Measurements from ENCODE around the gene ENOPH1.
"Not testable (repeated sequence)": the region's sequence is repeated elsewhere in the genome, so short reads cannot be mapped to it uniquely, and the experiment has no call there.

ENOPH1 gene

DNA sequence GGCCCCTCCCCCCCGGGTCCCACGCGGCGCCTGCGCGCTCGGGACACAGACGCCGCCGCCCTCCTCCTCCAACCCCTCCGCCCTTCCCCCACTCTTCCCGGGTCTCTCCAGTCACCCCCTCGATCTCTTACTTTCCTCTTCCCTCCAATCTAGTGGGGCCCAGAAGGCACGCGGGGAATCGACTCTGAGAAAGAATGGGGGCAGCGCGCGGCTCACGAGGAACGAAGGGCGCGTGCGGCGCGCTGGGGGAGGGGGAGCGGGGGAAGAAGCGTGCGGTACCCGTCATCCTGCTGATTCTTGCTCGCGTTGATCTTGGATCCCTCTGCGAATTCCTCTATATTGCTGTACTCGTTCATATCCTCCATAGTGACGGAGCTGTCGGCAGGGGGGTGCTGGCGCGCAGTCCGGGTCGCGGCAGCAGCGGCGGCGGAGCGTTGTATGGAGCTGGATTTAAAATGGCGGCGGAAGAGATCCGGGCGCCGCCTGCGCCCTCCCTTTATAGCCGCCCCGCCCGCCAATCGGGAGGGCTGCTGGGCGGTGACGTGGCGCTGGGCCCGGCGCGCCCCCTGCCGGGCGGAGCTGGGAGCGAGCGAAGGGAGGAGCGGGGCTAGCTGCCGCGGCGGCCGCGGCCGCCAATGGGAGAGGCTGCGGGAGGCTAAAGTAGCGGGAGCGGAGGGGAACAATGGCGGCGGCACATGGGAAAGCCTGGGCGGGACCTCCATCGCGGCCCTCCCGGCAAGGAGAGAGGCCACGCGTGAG lies 1.2 kb upstream of the ENOPH1 start:
- peak; percentile 90 for DNase-seq

DNA sequence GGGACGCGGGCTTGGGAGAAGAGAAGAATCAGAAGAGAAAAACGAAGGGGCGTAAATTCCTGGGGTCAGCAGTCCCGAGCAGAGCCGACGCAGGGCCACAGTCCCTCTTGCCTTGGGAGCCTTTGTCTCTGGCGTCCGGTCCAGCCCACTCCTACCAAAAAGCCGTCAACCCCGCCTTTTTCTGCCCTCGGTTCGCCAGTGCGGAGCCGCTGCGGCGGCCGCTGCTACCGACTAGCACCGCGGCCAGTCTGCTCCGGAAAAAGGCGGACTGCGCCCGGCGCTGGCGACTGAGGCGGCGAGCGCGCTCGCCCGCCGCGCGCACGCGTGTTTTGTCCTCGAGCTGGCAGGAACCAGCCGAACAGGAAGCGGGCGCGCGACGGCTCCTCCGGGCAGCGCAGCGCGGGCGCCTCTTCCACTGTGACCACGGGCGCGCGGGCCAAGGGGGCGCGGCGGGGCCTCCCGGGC lies 630 bp upstream of the ENOPH1 start:
- DNase-seq, result no peak

DNA sequence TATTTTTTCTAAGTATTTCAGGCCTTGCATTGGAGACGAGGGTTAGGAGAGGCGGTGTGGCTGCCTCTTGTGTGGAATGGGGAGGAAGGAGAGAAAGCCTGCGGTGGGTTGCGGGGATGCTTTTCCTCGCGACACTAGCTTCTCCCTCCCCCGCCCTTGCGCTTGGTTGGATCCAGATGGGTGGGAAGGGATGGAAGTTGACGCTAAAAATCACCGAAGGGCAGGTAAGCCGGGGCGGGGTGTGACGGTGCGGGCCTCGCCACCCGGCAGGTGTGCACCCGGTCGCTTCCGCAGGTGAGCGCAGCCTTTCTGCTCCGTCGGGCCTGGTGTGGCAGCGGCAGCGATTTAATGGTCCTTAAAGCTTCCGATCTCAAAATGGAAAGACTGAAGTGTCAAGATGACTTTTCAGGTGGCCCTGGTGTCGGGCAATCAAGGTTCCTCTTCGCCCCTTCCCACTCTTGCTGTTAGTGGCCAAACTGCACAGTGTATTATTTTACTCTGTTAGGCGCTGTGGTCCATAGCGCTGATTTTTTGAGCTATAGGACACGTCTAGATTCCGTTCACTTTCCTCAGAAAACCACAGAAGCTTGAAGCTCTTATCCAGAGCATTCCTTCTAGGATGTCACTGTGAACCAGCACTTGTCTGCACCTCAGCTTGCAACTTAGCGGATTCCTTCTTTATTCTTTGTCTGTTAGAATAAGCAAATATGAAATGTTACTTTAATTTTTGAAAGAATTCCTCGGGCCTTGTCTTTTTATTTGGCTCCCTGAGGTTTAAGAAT lies 765 bp downstream of the ENOPH1 start:
- no peak for DNase-seq

DNA sequence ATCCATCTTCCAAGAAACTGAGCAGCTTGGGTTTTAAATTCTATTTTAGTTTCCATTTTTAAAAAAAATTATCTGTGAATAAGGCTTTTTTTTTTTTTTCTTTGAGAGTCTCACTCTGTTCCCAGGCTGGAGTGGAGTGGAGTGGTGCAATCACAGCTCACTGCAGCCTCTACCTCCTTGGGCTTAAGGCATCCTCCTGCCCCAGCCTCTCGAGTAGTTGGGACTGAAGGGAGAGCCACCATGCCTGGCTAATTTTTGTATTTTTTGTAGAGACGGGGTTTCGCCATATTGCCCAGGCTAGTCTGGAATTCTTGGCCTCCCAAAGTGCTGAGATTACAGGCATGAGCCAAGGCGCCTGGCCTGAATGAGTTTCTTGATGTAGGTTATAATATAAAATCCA lies 1.4 kb downstream of the ENOPH1 start:
- no peak for DNase-seq

DNA sequence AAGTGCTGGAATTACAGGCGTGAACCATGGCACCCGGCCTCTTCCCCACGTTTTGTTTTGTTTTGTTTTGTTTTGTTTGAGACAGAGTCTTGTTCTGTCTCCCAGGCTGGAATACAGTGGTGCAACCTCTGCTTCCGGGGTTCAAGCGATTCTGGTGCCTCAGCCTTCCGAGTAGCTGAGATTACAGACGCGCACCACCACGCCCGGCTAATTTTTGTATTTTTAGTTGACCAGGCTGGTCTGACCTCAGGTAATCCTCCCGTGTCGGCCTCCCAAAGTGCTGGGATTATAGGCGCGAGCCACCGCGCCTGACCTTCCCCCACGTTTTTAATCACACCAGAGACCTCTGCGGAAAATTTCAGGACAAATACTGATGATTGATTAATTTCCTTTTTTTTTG lies 2.2 kb downstream of the ENOPH1 start:
- DNase-seq, result no peak

DNA sequence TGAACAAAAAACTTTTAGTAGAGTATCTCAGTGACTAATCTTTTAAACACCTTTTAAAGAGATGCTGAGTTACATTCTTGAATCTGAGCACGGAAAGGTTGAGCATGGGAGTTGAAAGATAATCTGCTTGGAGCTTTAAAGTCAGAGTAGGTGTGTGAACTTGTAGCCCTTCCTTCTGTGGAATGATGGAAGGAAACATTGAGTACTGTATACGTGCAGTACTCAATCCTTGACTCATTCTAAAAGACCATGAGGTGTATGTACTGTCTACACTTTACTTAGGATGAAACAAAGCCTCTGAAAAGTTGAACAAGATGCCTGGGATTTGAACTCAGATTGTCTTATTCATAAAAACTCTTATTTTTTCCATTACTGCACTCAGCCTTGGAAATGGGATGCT lies 3.4 kb downstream of the ENOPH1 start:
- DNase-seq, result no peak

DNA sequence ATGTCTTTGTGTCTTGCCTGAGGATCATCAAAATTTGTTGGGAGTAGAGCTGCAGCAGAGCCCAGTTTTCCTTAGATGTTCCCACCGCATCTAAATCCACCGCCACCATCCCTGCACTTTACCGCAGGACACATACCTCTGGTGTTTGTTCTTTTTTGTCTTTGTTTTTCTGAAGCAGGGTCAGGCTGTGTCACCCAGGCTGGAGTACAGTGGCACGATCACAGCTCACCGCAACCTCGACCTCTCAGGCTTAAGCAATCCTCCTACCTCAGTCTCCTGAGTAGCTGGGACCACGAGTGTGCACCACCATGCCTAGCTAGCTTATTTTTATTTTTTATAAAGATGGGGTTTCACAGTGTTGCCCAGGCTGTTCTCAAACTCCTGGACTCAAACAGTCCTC lies 4.6 kb downstream of the ENOPH1 start:
- no peak for DNase-seq

DNA sequence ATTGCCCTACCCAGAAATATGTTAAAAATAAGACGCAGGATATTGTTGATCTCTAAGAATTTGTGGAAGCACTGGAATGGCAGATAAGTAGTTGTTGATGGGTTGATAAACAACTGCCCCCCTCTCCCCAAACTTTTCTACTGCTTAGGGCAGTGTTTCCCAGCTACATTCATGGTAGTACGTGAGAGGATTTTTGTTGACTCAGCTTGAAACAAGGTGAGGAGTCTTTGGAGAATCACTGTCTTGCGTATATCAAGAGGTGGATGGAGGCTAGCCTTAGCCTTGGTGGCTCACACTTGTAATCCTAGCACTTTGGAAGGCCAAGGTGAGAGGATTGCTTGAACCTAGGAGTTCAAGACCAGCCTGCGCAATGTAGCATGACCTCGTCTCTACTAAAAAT lies 5.7 kb downstream of the ENOPH1 start:
- DNase-seq, result no peak

DNA sequence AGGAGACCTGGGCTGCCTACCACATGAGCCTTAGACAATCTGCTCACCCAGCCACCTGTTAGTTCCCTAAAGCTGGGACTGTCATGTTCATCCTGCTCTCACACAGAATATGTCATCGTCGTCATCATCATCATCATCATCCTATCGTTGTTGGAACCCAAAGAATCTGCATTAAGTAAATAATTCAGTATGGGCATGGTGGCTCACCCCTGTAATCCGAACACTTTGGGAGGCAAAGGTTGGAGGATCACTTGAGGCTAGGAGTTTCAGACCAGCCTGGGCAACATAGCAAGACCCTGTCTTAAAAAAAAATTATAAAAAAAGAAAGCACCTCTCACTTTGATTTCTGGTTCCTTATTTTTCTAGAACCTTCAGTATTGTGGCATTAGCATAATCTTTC lies 6.4 kb downstream of the ENOPH1 start:
- DNase-seq, result no peak

DNA sequence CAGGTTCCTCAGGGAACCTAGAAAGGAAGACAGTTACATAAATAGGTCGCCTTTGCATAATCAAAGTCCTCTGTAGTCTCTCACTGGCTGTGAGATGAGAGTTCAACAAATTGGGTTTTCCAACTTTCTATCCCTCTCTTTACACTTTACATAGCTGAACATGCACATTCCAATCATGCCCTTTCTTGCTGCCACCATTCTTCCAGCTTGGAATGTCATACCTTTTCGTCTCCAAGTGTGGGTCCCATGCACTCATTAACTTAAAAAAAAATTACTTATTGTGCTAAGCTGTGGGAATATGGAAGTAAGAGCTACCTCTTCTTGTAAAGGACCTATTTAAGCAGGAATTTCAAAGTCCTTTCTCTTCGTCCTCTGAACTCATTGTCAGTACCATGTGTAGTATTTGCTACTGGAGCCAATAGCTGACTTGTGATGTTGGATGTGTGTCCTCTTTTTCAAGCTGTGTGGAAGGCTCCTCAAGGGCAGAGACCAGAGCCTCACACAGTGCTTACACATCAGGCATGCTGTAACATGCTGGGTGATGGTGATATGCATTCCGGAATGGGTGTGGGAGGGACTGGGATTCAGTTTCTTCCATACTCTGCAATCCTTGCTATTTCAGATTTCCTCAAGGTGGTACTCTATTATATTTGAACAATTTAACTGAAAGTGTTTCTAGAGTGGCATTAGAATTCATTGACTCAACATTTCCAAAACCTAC lies 7.1 kb downstream of the ENOPH1 start:
- no peak for DNase-seq

DNA sequence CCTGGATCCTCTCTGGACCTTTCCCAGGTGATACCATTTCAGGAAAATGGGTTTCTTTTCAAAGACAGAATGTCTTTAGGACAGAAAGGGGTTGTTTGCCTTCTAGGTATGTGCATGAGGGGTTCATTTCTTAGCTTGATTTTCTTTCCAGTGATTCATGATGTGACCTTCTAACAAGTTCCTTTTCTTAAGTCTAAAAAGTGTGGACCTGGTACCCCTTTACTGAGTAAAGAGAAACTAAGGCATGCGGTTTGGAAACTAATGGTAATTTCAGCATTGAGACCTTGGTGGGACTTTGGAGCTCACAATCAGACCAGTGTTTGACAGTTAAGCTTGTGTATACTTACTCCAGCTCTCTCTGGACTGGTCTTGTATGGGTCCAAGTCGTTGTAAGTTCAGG lies 8.7 kb downstream of the ENOPH1 start:
- DNase-seq, result no peak

DNA sequence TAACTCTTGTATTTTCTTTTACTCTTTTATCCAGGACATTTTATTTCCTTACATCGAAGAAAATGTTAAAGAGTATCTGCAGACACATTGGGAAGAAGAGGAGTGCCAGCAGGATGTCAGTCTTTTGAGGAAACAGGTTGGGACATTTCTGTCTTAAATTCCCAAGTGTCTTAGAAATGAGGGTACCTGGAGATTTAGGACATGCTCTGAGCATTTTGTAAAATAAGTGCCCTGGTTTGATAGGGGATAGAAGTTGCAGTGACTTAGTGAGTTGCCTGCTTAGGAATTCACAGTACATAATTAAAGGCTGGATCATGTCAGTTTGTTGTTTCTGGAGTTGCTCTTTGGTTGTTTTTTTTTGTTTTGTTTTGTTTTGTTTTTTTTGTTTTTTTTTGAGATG lies 17.5 kb downstream of the ENOPH1 start:
- DNase-seq, result no peak

DNA sequence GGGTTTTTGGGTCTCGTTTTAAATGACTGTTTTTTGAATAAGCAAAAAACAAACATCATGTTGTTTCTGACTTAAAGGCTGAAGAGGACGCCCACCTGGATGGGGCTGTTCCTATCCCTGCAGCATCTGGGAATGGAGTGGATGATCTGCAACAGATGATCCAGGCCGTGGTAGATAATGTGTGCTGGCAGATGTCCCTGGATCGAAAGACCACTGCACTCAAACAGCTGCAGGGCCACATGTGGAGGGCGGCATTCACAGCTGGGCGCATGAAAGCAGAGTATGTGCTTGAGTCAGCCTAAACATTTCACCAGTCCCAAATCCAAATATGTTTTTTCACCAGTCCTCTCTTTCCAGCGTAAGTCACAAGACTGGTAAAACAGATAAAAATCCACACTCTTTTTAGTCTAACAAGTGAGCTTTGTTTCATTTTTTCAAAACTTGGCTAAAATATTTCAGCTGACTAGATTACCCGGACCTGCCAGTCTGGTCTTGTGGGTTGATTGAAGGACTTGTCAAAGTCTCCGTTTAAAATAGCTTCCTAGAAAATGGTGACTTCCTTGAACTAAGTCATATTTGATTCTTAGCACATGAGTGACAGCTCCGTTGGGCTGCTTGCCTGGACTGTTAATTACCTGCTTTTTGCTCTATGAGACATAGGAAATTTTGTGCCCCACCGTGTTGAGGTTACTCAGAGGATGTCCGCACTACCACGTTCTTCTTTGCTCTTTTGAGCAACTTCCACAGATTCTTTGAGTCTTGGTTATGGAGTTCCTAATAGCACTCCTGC lies 20.8 kb downstream of the ENOPH1 start:
- no peak for DNase-seq

DNA sequence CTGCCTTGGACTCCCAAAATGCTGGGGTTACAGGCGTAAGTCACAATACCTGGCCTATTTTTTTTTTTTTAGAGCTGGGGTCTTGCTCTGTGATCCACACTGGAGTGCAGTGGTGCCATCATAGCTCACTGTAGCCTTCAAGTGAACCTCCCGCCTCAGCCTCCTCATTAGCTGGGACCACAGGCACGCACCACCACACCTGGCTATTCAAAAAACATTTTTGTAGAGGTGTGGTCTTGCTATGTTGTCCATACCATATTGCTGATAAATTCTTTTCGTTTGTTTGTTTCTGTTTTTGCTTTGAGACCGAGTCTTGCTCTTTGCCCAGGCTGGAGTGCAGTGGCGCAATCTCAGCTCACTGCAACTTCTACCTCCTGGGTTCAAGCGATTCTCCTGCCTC lies 21.6 kb downstream of the ENOPH1 start:
- DNase-seq, result no peak

DNA sequence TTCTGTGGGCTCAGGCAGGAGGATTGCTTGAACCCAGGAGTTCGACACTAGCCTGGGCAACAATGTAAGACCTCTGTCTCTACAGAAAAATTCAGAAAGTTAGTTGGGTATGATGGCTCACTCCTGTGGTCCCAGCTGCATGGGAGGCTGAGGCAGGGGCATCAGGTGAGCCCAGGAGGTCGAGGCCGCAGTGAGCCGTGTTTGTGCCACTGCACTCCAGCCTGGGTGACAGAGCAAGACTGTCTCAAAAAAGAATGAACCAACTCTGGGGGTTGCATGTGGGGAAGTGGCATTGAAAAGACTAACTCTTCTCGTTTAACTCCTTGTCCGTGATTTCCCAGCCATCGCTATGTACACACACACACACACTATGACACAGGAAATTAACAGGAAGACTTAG lies 26.9 kb downstream of the ENOPH1 start:
- DNase-seq, result no peak

DNA sequence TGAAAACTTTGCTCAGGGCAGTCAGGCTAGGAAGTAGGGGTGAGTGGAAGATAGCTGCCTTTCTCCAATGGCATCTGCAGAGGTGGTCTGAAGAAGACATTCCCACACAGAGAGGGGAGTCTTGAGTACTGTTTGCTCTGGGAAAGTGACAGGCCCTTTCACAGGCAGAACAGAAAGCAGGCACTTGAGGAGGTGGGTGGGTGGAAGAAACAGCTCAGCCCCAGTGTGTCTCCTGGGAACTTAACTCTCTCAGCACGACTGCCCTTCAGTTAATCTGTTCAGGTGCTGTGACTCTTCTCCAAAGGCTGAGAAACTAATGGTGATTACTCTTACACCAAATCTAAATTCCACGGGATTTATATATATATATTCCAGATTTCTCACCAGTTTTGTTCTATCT lies 28.3 kb downstream of the ENOPH1 start:
- DNase-seq, result no peak

DNA sequence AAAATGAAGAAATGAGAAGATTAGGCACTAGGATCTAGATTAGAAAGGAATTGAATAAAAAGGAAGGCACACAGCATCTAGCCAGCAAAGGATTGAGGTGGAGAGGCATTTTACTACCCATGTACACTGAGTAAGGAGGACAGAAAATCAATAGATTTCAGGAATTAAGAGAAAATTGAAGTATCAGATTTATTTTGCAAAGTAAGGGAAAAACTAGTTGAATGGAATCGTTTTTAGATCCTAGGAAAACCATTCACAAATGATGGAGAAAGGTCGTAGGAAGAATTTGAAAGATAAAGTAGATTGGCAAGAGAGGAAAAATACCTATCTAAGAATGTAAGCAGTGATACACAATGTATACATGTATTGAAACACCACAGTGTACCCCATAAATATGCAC lies 31.3 kb downstream of the ENOPH1 start:
- no peak for DNase-seq

DNA sequence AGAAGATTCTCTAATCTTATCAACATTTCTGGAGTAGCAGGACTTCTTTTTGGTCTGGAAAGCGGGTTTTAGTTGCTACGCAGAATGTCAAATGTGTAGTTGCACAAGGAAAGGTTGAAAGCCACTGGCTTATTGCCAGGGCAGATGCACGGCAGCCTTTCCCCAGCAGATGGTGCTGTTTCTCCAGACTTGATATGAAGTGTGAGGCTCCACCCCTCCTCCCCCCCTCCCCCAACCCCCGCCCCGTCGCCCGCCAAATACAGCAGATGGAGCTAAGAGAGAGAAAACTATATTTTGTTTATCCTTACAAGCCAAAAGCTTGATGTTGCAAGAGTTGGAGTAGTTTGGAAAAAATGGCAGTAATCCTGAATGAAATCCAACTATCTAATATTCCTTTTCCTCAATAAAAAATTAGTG lies 32.0 kb downstream of the ENOPH1 start:
- DNase-seq, result peak; percentile 81

DNA sequence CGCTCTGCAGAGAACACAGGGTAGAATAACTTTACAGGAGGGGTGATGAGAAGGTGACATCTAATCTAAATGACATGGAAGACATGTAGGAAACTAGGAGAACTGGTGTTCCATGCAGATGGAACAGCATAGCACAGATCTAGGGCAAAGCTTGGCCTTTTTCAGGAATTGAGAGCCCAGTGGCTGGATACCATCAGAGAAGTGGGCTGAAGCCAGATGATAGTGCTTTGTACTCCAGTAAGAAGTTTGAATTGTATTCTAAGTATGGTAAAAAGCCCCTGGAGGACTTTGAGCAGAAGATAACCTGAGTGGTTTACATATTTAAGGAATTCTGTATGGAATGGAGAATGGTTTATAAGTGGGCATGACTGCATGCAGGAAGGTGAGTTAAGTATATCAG lies 32.8 kb downstream of the ENOPH1 start:
- DNase-seq, result no peak

DNA sequence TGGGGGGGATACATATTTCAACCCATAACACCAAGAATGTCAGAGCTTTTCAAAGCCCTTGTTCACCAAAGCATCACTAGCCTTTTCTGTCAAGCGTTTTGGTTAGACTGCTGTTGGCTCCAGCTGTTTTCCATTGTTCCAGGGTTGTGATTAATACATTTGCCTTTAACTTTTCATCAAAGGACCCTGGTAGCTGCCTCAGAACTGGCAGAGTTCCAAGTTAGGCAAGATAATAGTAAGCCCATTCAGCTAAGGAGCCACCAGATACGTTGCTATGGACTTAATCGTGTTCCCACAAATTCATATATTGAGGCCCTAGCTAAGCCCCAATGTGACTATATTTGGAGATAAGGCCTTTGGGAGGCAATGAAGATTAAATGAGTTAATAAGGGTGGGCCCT lies 37.1 kb downstream of the ENOPH1 start:
- DNase-seq, result no peak

DNA sequence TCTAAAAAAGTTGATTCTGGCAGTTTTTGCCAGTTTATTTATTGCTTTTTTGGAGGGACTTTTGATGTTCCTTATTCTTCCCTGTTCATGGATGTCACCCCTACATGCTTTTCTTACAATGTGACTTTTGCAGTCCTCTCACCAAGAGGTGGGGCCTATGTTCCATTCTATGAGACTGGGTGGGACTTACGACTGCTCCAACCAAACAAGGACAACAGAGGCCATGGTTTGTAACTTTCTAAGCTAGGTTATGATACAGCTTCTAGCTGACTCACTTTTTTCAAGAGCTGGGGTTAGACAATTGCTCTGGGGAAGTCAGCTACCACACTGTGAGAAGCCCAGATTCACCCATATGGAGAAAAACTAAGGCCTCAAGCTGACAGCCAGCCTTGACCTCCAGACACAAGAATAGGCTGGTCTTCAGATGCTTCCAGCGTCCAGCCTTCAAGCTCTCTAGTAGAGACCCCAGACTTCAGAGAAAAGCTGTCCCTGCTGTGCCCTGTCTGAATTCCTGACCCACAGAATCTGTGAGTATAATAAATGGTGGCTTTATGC lies 39.5 kb downstream of the ENOPH1 start:
- DNase-seq, result peak; percentile 60

DNA sequence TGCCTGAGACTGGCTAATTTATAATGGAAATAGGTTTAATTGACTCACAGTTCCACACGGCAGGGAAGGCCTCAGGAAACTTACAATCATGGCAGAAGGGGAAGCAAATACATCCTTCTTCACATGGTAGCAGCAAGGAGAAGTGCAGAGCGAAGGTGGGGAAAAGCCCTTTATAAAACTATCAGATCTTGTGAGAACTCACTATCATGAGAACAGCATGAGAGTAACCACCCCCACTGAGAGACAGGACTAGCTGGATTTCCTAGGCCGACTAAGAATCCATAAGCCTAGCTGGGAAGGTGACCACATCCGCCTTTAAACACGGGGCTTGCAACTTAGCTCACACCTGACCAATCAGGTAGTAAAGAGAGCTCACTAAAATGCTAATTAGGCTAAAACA lies 42.7 kb downstream of the ENOPH1 start:
- DNase-seq, result not testable (repeated sequence)

Measured in EL (cell line).